ENCODE data around the gene RPP30.

DNA sequence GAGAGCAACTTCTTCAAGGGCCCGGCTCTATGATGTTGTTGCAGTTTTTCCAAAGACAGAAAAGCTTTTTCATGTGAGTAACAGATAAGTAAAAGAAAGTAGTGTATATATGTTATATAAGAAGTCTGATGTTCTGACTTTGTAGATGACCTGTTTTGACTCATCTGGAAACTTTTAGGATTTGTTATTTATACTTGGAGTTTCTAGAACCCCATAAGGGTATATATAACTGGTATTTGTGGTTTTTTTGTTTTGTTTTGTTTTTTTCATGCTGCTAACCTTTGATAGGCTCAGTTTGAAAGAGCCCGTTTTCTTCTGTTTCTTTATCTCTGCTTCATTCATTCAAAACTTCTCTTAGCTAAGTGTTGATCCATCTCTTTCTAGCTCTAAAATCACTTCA is 7.3 kb downstream of the RPP30 start:
- no peak for TF ChIP-seq ZFX (IDR thresholded peaks at IDR 0.05)
- TF ChIP-seq, protein P1, sequence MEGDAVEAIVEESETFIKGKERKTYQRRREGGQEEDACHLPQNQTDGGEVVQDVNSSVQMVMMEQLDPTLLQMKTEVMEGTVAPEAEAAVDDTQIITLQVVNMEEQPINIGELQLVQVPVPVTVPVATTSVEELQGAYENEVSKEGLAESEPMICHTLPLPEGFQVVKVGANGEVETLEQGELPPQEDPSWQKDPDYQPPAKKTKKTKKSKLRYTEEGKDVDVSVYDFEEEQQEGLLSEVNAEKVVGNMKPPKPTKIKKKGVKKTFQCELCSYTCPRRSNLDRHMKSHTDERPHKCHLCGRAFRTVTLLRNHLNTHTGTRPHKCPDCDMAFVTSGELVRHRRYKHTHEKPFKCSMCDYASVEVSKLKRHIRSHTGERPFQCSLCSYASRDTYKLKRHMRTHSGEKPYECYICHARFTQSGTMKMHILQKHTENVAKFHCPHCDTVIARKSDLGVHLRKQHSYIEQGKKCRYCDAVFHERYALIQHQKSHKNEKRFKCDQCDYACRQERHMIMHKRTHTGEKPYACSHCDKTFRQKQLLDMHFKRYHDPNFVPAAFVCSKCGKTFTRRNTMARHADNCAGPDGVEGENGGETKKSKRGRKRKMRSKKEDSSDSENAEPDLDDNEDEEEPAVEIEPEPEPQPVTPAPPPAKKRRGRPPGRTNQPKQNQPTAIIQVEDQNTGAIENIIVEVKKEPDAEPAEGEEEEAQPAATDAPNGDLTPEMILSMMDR (IDR thresholded peaks at IDR 0.05 in 2 of 3, conservative IDR thresholded peaks at IDR 0.05 in 1 of 3; ENCODE audit: borderline replicate concordance in 1 of 3, insufficient read depth in 1 of 3, low read depth in 2 of 3, low read length in 2 of 3) = no peak
- TF ChIP-seq POLR2AphosphoS5 (IDR thresholded peaks at IDR 0.05; ENCODE audit: low read depth, low read length) = no peak
- TF ChIP-seq EZH2 (IDR thresholded peaks at IDR 0.05) = no peak
- TF ChIP-seq, protein P2, sequence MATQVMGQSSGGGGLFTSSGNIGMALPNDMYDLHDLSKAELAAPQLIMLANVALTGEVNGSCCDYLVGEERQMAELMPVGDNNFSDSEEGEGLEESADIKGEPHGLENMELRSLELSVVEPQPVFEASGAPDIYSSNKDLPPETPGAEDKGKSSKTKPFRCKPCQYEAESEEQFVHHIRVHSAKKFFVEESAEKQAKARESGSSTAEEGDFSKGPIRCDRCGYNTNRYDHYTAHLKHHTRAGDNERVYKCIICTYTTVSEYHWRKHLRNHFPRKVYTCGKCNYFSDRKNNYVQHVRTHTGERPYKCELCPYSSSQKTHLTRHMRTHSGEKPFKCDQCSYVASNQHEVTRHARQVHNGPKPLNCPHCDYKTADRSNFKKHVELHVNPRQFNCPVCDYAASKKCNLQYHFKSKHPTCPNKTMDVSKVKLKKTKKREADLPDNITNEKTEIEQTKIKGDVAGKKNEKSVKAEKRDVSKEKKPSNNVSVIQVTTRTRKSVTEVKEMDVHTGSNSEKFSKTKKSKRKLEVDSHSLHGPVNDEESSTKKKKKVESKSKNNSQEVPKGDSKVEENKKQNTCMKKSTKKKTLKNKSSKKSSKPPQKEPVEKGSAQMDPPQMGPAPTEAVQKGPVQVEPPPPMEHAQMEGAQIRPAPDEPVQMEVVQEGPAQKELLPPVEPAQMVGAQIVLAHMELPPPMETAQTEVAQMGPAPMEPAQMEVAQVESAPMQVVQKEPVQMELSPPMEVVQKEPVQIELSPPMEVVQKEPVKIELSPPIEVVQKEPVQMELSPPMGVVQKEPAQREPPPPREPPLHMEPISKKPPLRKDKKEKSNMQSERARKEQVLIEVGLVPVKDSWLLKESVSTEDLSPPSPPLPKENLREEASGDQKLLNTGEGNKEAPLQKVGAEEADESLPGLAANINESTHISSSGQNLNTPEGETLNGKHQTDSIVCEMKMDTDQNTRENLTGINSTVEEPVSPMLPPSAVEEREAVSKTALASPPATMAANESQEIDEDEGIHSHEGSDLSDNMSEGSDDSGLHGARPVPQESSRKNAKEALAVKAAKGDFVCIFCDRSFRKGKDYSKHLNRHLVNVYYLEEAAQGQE (IDR thresholded peaks at IDR 0.05; ENCODE audit: low read depth) = no peak
- TF ChIP-seq, protein P3, sequence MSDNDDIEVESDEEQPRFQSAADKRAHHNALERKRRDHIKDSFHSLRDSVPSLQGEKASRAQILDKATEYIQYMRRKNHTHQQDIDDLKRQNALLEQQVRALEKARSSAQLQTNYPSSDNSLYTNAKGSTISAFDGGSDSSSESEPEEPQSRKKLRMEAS (IDR thresholded peaks at IDR 0.05) = no peak
- no peak for TF ChIP-seq POLR2A (IDR thresholded peaks at IDR 0.05; ENCODE audit: borderline replicate concordance, extremely low read depth, insufficient read depth, insufficient read length)

Measured in HCT116 (cell line).